Nephron (organoid): ENCODE results near the gene LRRC4C.

Source experiments
- H3K27ac Mint-ChIP-seq, 3 experiments: 2 replicates each; pipeline ENCODE4 v1.8.0; 2020; ENCODE audit warnings: mixed read lengths in 3 of 3, mild to moderate bottlenecking in 2 of 3, moderate library complexity in 1 of 3
- H3K27me3 Mint-ChIP-seq: 2 replicates; pipeline ENCODE4 v1.8.0; 2021; ENCODE audit warnings: low read depth, mild to moderate bottlenecking, moderate library complexity, mixed read lengths
- H3K36me3 Mint-ChIP-seq: 2 replicates; pipeline ENCODE4 v1.8.0; 2020; ENCODE audit warnings: low read depth, mixed read lengths
- H3K4me1 Mint-ChIP-seq: 2 replicates; pipeline ENCODE4 v1.8.0; 2020; ENCODE audit warnings: mixed read lengths
- H3K4me3 Mint-ChIP-seq, 3 experiments: 2 replicates each; pipeline ENCODE4 v1.8.0; 2020; ENCODE audit warnings: mild to moderate bottlenecking in 3 of 3, mixed read lengths in 3 of 3, moderate library complexity in 2 of 3
- H3K9me3 Mint-ChIP-seq: 2 replicates; pipeline ENCODE4 v1.8.0; 2020; ENCODE audit warnings: mixed read lengths
- TF ChIP-seq, protein P1 (sequence below), 3 experiments: fragments of 200-600 bp; sonication (generic); IDR thresholded peaks; one replicate each; pipeline ENCODE4 v1.5.0; 2021; ENCODE audit warnings: antibody characterized with exemption in 3 of 3; ENCODE audit not compliant: unreplicated experiment in 3 of 3

LRRC4C gene

DNA sequence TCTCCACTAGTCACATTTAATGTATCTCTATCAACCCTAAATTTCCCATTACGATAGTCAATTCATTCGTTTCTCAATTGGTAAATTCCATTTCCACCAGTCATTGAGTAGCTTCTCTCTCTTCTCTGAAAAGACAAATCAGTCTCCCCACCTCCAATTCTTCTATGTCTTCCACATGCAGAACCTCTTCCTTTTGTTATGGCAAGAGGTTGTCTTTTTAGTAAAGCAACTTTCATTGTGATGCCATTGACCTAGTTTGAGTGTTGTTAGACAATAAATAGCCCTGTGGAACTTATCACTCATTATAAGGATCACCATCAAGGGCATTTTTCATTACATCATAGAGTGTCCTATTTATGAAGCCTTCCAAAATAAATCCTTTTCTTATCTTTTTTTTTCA, 340.9 kb downstream of the LRRC4C start:
- Mint-ChIP-seq H3K27me3 (no peaks in the 10 kb centered on the region), H3K36me3 (no peaks in the 10 kb centered on the region), H3K27ac (peak overlapping the region in 2 of 3 experiments; percentile 5 to 50), H3K4me1 (no peaks in the 10 kb centered on the region), H3K4me3 (no peak overlapping the region), H3K9me3 (no peaks in the 10 kb centered on the region)
- TF ChIP-seq, protein P1, sequence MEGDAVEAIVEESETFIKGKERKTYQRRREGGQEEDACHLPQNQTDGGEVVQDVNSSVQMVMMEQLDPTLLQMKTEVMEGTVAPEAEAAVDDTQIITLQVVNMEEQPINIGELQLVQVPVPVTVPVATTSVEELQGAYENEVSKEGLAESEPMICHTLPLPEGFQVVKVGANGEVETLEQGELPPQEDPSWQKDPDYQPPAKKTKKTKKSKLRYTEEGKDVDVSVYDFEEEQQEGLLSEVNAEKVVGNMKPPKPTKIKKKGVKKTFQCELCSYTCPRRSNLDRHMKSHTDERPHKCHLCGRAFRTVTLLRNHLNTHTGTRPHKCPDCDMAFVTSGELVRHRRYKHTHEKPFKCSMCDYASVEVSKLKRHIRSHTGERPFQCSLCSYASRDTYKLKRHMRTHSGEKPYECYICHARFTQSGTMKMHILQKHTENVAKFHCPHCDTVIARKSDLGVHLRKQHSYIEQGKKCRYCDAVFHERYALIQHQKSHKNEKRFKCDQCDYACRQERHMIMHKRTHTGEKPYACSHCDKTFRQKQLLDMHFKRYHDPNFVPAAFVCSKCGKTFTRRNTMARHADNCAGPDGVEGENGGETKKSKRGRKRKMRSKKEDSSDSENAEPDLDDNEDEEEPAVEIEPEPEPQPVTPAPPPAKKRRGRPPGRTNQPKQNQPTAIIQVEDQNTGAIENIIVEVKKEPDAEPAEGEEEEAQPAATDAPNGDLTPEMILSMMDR (IDR thresholded peaks at IDR 0.05; ENCODE audit: unreplicated experiment in 3 of 3): no peak

GRCh38 chr11:41116970-41117369, 342.5 kb downstream of the LRRC4C start:
- Mint-ChIP-seq H3K27ac (no peak overlapping the region), H3K36me3 (no peaks in the 10 kb centered on the region), H3K4me1 (no peaks in the 10 kb centered on the region), H3K27me3 (no peaks in the 10 kb centered on the region), H3K4me3 (no peak overlapping the region), H3K9me3 (no peaks in the 10 kb centered on the region)
- TF ChIP-seq, protein P1 (IDR thresholded peaks at IDR 0.05; ENCODE audit: unreplicated experiment in 3 of 3): no peak

DNA sequence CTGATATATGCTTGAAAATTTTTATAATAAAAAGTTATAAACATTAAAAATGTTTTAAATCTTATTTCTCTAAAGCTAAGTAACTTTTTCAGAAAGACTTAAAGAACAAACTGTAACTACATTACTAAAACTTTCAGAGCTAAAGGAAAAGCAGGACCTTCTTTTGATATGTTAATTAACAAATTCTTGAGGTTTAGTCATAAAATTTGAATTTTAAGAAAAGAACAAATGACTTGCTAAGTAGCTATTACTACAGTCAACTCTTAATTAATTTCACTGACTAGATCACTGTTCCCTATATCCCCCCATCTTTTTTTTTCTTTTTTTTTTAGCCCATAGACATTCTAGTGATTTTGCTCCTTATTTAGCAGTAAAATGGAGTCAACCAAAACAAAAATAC, 344.4 kb downstream of the LRRC4C start:
- Mint-ChIP-seq H3K36me3 (no peaks in the 10 kb centered on the region), H3K27me3 (no peaks in the 10 kb centered on the region), H3K4me1 (no peaks in the 10 kb centered on the region), H3K4me3 (no peak overlapping the region), H3K27ac (no peak overlapping the region), H3K9me3 (no peaks in the 10 kb centered on the region)
- TF ChIP-seq, protein P1 (IDR thresholded peaks at IDR 0.05; ENCODE audit: unreplicated experiment in 3 of 3): no peak

DNA sequence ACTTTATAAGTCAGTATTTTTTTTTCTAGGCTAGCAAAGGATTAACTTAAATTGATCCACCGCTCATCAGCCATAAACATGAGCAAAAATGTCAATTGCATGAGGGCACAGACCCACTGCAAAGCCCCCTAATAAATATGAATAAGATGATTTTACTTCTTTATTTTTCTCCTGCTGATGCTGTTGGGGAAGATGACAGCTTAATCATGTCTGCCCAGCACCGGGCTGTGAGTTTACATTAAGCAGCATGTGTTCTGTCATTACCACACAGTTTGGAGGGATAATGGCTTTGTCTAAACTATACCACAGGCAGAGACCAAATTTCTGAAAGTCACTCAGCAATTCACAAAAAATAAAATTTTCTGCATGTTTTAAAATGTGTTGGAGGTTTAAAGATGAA, 346.3 kb downstream of the LRRC4C start:
- H3K9me3 Mint-ChIP-seq: no peaks in the 10 kb centered on the region
- no peaks in the 10 kb centered on the region for H3K36me3 Mint-ChIP-seq
- no peak overlapping the region for H3K27ac Mint-ChIP-seq
- no peaks in the 10 kb centered on the region for H3K27me3 Mint-ChIP-seq
- TF ChIP-seq, protein P1 (IDR thresholded peaks at IDR 0.05; ENCODE audit: unreplicated experiment in 3 of 3): no peak
- no peak overlapping the region for H3K4me3 Mint-ChIP-seq
- H3K4me1 Mint-ChIP-seq: no peaks in the 10 kb centered on the region

DNA sequence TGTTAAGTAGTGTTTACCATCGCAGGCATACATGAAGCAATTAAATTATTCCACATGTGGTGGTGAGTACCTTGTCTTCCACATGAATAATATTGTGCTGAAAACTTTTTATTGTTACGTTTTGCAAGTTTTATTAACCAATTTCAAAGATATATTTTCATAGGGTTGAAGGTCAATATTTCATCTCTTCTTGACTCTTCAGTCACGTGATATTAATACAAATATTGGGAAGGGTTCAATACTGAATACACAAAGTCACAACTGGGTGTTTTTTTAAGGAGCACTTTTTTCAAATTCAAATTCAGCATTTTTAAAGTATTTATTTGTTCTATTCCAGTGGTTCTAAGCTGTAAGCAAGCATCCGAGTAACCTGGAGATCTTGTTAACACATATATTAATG, 348.9 kb downstream of the LRRC4C start:
- TF ChIP-seq, protein P1 (IDR thresholded peaks at IDR 0.05; ENCODE audit: unreplicated experiment in 3 of 3): no peak
- Mint-ChIP-seq H3K4me1 (no peaks in the 10 kb centered on the region), H3K4me3 (no peak overlapping the region), H3K27ac (no peak overlapping the region), H3K27me3 (no peaks in the 10 kb centered on the region), H3K36me3 (no peaks in the 10 kb centered on the region), H3K9me3 (no peaks in the 10 kb centered on the region)

DNA sequence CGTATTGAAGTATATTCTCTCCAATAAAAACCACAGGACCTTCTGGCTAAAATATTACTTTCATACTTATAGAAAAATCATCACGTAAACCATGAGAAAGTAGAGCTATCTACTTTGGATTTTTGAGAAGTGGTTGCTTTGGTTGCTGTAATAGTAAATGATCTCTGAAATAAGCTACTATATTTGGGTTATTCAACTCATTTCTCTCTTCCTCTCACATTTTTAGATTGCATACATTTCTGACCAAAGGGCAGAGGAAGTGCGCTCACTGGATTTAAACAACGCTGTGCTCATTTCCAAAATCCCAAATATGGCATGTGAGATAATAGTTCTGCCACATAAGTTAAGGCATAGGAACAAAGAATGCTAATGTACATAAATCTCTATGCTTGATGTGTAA, 357.0 kb downstream of the LRRC4C start:
- Mint-ChIP-seq H3K36me3 (no peaks in the 10 kb centered on the region), H3K27ac (no peak overlapping the region), H3K4me1 (no peaks in the 10 kb centered on the region), H3K27me3 (no peaks in the 10 kb centered on the region), H3K9me3 (peaks cover 9% of the 10 kb centered on the region), H3K4me3 (no peak overlapping the region)
- TF ChIP-seq, protein P1 (IDR thresholded peaks at IDR 0.05; ENCODE audit: unreplicated experiment in 3 of 3): no peak
